GM12878 (cell line): ENCODE results near the gene TNFAIP3. TPM values are rescaled to one million over a fixed set of nuclear protein-coding genes. Genes with fewer than 3 reads are reported as not detected.

Experiments
- BACH1 ChIP-seq: fragments of 450-650 bp; IDR thresholded peaks from 2 replicates; pipeline ENCODE4 v1.6.1; 2017; ENCODE audit warnings: mild to moderate bottlenecking, borderline replicate concordance
- BRCA1 ChIP-seq: IDR thresholded peaks from 2 replicates; pipeline ENCODE4 v1.6.1; 2011; ENCODE audit warnings: low read depth, low read length, improper control_type of control experiment
- CREM ChIP-seq: IDR thresholded peaks from 2 replicates; pipeline ENCODE4 v1.6.1; 2014; ENCODE audit warnings: antibody characterized with exemption, low read depth
- E4F1 ChIP-seq: fragments of 450-650 bp; IDR thresholded peaks from 2 replicates; pipeline ENCODE4 v1.6.1; 2018; ENCODE audit warnings: borderline replicate concordance, mild to moderate bottlenecking; ENCODE audit not compliant: partially characterized antibody
- EZH2 ChIP-seq: IDR thresholded peaks from 2 replicates; pipeline ENCODE4 v1.6.1; 2012; ENCODE audit warnings: low read depth, mild to moderate bottlenecking, control low read depth, inconsistent platforms, low read length, borderline replicate concordance; ENCODE audit not compliant: control insufficient read depth
- IKZF1 ChIP-seq: fragments of 450-650 bp; conservative IDR thresholded peaks from 2 replicates; pipeline ENCODE4 v1.6.1; 2017; ENCODE audit warnings: antibody characterized with exemption, mild to moderate bottlenecking
- IKZF2 ChIP-seq, 2 experiments: fragments of 450-650 bp; IDR thresholded peaks; 2 replicates each; pipeline ENCODE4 v1.6.1; 2017; ENCODE audit warnings: mild to moderate bottlenecking in 2 of 2, moderate library complexity in 2 of 2
- IRF4 ChIP-seq: IDR thresholded peaks from 2 replicates; pipeline ENCODE4 v1.6.1; 2011; ENCODE audit warnings: low read depth, low read length
- MXI1 ChIP-seq: fragments of 150-350 bp; IDR thresholded peaks from 2 replicates; pipeline ENCODE4 v1.6.1; 2011; ENCODE audit warnings: low read depth, mild to moderate bottlenecking, inconsistent platforms, low read length, improper control_type of control experiment
- PBX3 ChIP-seq: IDR thresholded peaks from 2 replicates; pipeline ENCODE4 v1.6.1; 2011; ENCODE audit warnings: mild to moderate bottlenecking, low read depth, low read length, moderate library complexity; ENCODE audit not compliant: insufficient replicate concordance
- SKIL ChIP-seq: fragments of 450-650 bp; IDR thresholded peaks from 2 replicates; pipeline ENCODE4 v1.6.1; 2017; ENCODE audit warnings: mild to moderate bottlenecking, low read depth, inconsistent platforms; ENCODE audit not compliant: poor library complexity, severe bottlenecking
- SMAD1 ChIP-seq: fragments of 450-650 bp; IDR thresholded peaks from 2 replicates; pipeline ENCODE4 v1.6.1; 2018; ENCODE audit warnings: mild to moderate bottlenecking, low read depth; ENCODE audit not compliant: partially characterized antibody
- SMC3 ChIP-seq: IDR thresholded peaks from 2 replicates; pipeline ENCODE4 v1.6.1; 2011; ENCODE audit warnings: low read length, improper control_type of control experiment, borderline replicate concordance
- STAT3 ChIP-seq: IDR thresholded peaks from 2 replicates; pipeline ENCODE4 v1.6.1; 2011; ENCODE audit warnings: low read depth, low read length, improper control_type of control experiment
- SUPT20H ChIP-seq: IDR thresholded peaks from 2 replicates; pipeline ENCODE4 v1.6.1; 2011; ENCODE audit warnings: low read depth, mild to moderate bottlenecking, low read length, moderate library complexity, borderline replicate concordance; ENCODE audit not compliant: control insufficient read depth
- TBL1XR1 ChIP-seq: IDR thresholded peaks from 2 replicates; pipeline ENCODE4 v1.6.1; 2012; ENCODE audit warnings: low read depth, low read length, improper control_type of control experiment
- TCF3 ChIP-seq: IDR thresholded peaks from 2 replicates; pipeline ENCODE4 v1.6.1; 2012; ENCODE audit warnings: low read depth, mild to moderate bottlenecking, low read length, borderline replicate concordance; ENCODE audit not compliant: insufficient read depth
- USF2 ChIP-seq: IDR thresholded peaks from 2 replicates; pipeline ENCODE4 v1.6.1; 2011; ENCODE audit warnings: low read depth, low read length, improper control_type of control experiment, borderline replicate concordance
- polyA plus RNA-seq, 11 experiments: library from polyadenylated mRNA; depleted of rRNA in 4 of 11; unstranded in 6 of 11; stranded (reverse) in 5 of 11; fragments of >200 nt; fragmentation: Nextera tagmentation in 4 of 11; fragmentation: Illumina TruSeq in 1 of 11; extraction: Ambion mirVana in 4 of 11; extraction: Trizol in 1 of 11; gene quantifications; 1 replicate in 1 of 11; 2 replicates in 10 of 11; pipeline versions ENCODE4 v1.2.1 to v1.2.3, GENCODE V29; 2011 to 2016; ENCODE audit warnings: inconsistent platforms in 2 of 11, missing spikeins in 2 of 11, low read depth in 1 of 11
- total RNA-seq, 4 experiments: library from RNA; depleted of rRNA in 3 of 4; stranded (reverse); fragments of >200 nt in 3 of 4; fragmentation: Illumina TruSeq in 1 of 4; extraction: Trizol in 1 of 4; gene quantifications; 2 replicates each; pipeline versions ENCODE4 v1.2.1 to v1.2.3, GENCODE V29; 2013 to 2021

TNFAIP3 gene
- total and polyA plus RNA-seq, 10 of the 15 experiments (the other 5 are each of a cell fraction or from before 2014, with no cell fraction given) = 18.0 to 350 (median 127) TPM

GRCh38 chr6:137868721-137869548, 1.9 kb downstream of the TNFAIP3 start (continued):
- TF ChIP-seq SKIL (peak; percentile 21), IRF4 (no peak), BACH1 (0 out of 2 replicates have a peak, but pooled peaks have one; percentile 15), STAT3 (no peak), IKZF1 (0 out of 2 replicates have a peak, but pooled peaks have one; percentile 52), EZH2 (no peak), SMC3 (peak; percentile 41; the same call in 1 of the 2 replicates), MXI1 (no peak), PBX3 (no peak), TBL1XR1 (0 out of 2 replicates have a peak, but pooled peaks have one; percentile 7), SMAD1 (peak; percentile 18), TCF3 (no peak), IKZF2 (IDR thresholded peaks at IDR 0.05) (peak in 1 of 2 experiments; percentile 12; a peak in 1 of 4 replicates), CREM (peak; percentile 10; the same call in 1 of the 2 replicates), USF2 (no peak), BRCA1 (no peak), E4F1 (no peak), SUPT20H (no peak)
